Ishikawa (cell line): Measurements from ENCODE around the gene ANKRD12.

Experiments used
- CEBPB ChIP-seq: IDR thresholded peaks from 2 replicates; pipeline ENCODE4 v1.6.1; 2012
- EP300 ChIP-seq: IDR thresholded peaks from 2 replicates; pipeline ENCODE4 v1.6.1; 2012; ENCODE audit warnings: borderline replicate concordance
- FOXM1 ChIP-seq: IDR thresholded peaks from 2 replicates; pipeline ENCODE4 v1.6.1; 2012; ENCODE audit warnings: low read depth, borderline replicate concordance
- YY1 ChIP-seq: IDR thresholded peaks from 2 replicates; pipeline ENCODE4 v1.6.1; 2012; ENCODE audit warnings: low read depth
- TF ChIP-seq, protein P1 (sequence below): IDR thresholded peaks from 2 replicates; pipeline ENCODE4 v1.6.1; 2012

DNA sequence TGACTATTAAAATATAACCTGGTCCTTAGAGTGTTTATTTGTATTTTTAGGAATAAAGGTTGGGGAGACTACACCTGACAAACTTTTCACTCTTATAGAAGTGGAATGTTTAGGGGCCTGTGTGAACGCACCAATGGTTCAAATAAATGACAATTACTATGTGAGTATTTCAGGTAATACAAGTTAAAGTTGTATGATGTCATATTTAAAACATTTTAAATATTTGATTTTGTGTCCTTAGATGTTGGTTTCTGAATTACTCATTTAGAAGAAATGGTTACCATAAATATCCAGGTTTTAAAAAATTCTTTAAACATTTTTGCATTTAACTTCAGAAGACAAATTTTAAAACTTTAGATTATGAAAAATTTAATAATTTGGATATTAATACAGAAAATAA is 11.8 kb upstream of the ANKRD12 start:
- TF ChIP-seq YY1: no peak
- TF ChIP-seq FOXM1: no peak
- no peak for TF ChIP-seq CEBPB
- no peak for TF ChIP-seq EP300
- TF ChIP-seq, protein P1, sequence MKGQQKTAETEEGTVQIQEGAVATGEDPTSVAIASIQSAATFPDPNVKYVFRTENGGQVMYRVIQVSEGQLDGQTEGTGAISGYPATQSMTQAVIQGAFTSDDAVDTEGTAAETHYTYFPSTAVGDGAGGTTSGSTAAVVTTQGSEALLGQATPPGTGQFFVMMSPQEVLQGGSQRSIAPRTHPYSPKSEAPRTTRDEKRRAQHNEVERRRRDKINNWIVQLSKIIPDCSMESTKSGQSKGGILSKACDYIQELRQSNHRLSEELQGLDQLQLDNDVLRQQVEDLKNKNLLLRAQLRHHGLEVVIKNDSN: no peak
